IPS DF 19.7 (cell line): Measurements from ENCODE around the gene FAM228A.

Source experiments
- DNase-seq: peaks from one replicate; pipeline ENCODE4 v3.0.0-alpha.2; 2013; ENCODE audit warnings: low read depth, low spot score

The FAM228A gene

GRCh38 chr2:24225499-24226242 lies 50.8 kb downstream of the FAM228A start:
- DNase-seq: no peak

- no peak for DNase-seq
These were observed 53.6 kb downstream of the FAM228A start for GRCh38 chr2:24228470-24228869.

GRCh38 chr2:24231461-24231881 lies 56.6 kb downstream of the FAM228A start:
- DNase-seq: no peak

GRCh38 chr2:24233321-24233720 lies 58.5 kb downstream of the FAM228A start:
- DNase-seq: no peak

GRCh38 chr2:24237313-24237712 lies 62.5 kb downstream of the FAM228A start:
- no peak for DNase-seq

- no peak for DNase-seq
These were observed 63.3 kb downstream of the FAM228A start for GRCh38 chr2:24238158-24238557.

- DNase-seq: no peak
These were observed 64.7 kb downstream of the FAM228A start for GRCh38 chr2:24239553-24239952.
